Fibroblast of villous mesenchyme (primary cell): ENCODE measurements around the gene CRMP1. TPM values are rescaled to one million over a fixed set of nuclear protein-coding genes. Genes with fewer than 3 reads are reported as not detected.
"Not testable (repeated sequence)": the region's sequence is repeated elsewhere in the genome, so short reads cannot be mapped to it uniquely, and the experiment has no call there.

Experiments
- DNase-seq: peaks from one replicate; pipeline ENCODE4 v3.0.0-alpha.2; 2010; ENCODE audit warnings: low read depth
- H3K4me3 ChIP-seq: 2 replicates; pipeline ENCODE4 v1.5.1; 2011; ENCODE audit warnings: low read depth, mild to moderate bottlenecking, low read length
- CTCF ChIP-seq: IDR thresholded peaks from 2 replicates; pipeline ENCODE4 v1.5.1; 2012; ENCODE audit warnings: low read depth, mild to moderate bottlenecking, low read length; ENCODE audit not compliant: insufficient read depth
- total RNA-seq: library from RNA; depleted of rRNA; stranded (reverse); fragments of >200 nt; gene quantifications from 2 replicates; pipeline ENCODE4 v1.2.3, GENCODE V29; 2012

The CRMP1 gene
- total RNA-seq, 1 donor = under 0.01 TPM

GRCh38 chr4:5815641-5816040 lies 77.2 kb downstream of the CRMP1 start:
- TF ChIP-seq CTCF = no peak
- H3K4me3 ChIP-seq = no peak overlapping the region
- no peak for DNase-seq

DNA sequence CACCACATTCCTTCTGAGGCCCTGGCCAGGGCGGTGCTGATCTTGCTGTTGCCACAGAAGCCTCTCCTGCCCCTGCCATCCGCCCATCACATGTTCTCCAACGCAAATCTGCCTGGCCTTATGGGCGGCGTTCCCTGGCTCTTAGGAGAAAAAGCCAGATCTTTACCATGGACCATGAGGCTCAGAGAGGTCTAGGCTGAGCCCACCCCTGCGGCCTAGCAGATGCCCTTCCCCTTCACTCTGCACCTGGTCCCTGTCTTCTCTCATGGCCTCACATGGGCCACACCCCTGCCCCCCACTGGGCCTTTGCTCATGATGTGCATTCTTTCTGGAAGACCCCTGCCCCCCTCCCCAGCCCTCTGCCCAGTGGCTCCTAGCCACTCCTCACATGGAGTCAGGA lies 78.5 kb downstream of the CRMP1 start:
- no peak for TF ChIP-seq CTCF
- no peak for DNase-seq
- H3K4me3 ChIP-seq = no peak overlapping the region

DNA sequence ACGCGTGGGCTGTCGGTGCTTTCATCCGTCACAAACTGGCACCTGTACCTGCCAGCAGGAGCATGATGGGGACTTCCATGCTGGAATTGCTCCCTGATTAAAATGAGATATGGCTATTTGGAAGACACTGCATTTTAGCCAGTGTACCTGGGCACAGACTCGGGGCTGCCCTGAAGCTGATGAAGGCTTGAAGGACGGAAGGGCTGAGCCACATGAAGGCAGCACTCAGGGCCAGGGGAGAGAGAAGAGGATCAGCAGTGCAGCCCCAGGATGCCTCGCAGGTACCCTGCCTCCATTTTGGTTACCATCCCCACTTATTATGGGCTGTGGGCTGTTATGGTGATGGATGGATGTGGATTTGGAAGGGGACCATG lies 79.0 kb downstream of the CRMP1 start:
- no peak for DNase-seq
- TF ChIP-seq CTCF = no peak
- H3K4me3 ChIP-seq = no peak overlapping the region

DNA sequence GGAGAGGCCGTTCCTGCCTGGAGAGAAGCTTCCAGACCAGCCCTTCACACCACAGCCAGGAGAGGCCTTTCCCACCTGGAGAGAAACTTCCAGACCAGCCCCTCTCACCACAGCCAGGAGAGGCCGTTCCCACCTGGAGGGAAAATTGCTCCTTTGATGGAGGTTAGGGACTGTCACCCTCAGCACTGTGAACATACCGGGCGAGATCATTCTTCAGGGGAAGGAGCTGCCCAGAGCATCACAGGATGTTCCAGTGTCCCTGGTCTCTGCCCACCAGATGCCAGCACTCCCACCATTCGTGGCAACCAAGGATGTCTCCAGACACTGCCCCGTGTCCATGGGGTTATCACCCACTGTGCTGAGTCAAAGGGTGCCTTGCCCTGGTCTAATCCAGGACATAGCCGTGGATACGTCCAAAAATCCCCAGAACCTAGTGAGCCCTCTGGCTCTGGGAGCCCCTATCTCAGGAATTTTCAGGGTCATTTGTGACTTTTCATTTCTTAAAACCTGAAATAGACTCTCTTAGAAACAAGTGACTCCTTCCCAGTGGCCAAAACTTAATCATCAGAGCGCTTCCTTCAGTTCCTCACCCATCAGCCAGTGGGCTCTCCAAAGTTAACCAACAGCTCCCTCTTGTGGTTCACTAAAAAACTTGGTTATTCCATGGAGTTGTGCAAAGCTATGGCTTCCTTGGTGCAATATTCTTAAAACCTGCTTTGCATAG lies 80.2 kb downstream of the CRMP1 start:
- no peak overlapping the region for H3K4me3 ChIP-seq
- TF ChIP-seq CTCF = peak; percentile 82
- peak; percentile 69 for DNase-seq

- DNase-seq, H3K4me3 ChIP-seq: not testable (repeated sequence)
Measured at GRCh38 chr4:5812057-5812456, 80.8 kb downstream of the CRMP1 start.

DNA sequence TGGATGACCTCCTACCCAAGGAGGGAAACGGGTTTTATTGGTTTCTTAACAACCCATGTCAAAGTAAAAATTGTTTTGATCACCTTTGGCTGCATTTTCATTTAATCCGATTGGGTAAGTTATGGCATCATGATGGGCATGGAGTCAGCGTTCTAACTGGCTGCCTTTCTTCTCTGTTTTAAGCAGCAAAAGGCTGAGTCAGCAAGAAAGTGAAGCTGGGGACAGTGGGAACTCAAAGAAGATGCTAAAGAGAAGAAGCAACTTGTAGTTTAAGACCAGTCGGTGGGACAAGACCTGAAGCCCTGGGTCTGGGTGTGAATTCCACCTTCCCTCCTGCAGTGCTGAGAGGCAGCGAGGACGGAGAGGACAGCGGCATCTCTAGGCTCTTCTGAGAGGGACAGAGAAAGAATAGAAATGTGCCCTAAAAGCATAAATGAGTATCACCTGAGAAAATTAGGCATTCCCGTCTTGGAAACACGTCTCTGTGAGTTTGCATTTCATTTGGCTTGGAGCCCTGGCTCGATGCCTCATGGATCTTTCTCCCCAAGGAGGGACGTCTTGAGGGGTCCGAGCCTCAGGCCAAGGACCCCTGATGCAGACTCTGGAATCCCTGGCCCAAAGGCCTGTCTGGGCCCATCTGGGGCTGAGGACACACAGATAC lies 82.0 kb downstream of the CRMP1 start:
- H3K4me3 ChIP-seq = no peak overlapping the region
- DNase-seq = no peak
- TF ChIP-seq CTCF = no peak

DNA sequence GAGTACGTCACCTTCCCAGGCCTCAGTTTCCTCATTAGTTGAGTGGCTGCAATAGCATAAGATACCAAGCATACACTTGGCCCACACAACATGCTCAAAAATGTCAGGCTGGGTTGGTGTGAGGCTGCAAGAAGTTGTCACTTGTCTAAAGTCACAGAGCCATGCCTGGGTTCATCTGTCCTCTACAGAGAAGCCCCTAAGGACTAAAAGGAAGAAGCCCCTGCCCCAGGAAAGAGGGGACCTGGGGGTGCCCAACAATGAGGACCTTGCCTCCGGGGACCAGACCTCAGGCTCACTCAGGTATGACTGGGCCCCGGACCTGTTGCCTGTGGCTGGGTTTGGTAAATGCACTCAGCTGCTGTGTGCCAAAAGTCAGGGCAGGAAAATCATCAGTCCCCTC lies 82.7 kb downstream of the CRMP1 start:
- H3K4me3 ChIP-seq = no peak overlapping the region
- no peak for TF ChIP-seq CTCF
- no peak for DNase-seq
